A673 (cell line): ENCODE data around the gene MICALL2. TPM values are rescaled to one million over a fixed set of nuclear protein-coding genes. Genes with fewer than 3 reads are reported as not detected.

ENCODE experiments used
- BruUV-seq: library from RNA; stranded (reverse); fragments of 400-500 nt; replicated peaks from 2 replicates; lab custom pipeline; 2021; lab: Mats Ljungman, UMichigan
- CTCF ChIA-PET: fragments of 300-600 bp; sonication (Branson Sonifier 250); formaldehyde crosslinking; loops from one replicate; lab custom pipeline; 2022; ENCODE audit warnings: antibody characterized with exemption; lab: Charles Lee
- POLR2A ChIA-PET: fragments of 300-600 bp; sonication (Branson Sonifier 250); formaldehyde crosslinking; loops from one replicate; lab custom pipeline; 2022; ENCODE audit warnings: antibody characterized with exemption; ENCODE audit not compliant: low non-redundant PET; lab: Charles Lee
- DNase-seq: peaks from one replicate; pipeline ENCODE4 v3.0.0-alpha.2; 2015; ENCODE audit warnings: low spot score
- H3K27ac ChIP-seq: fragments of 200-600 bp; sonication (generic); 2 replicates; pipeline ENCODE4 v1.5.1; 2016; ENCODE audit warnings: mixed run types, low read depth, mild to moderate bottlenecking, mixed read lengths, antibody characterized with exemption, low read length; ENCODE audit not compliant: poor library complexity, severe bottlenecking
- H3K27me3 ChIP-seq: fragments of 200-600 bp; sonication (generic); replicated peaks from 2 replicates; pipeline ENCODE4 v1.6.1; 2017; ENCODE audit warnings: mixed run types, low read depth, mild to moderate bottlenecking, mixed read lengths, antibody characterized with exemption, low read length; ENCODE audit not compliant: insufficient read depth, poor library complexity
- H3K36me3 ChIP-seq: fragments of 200-600 bp; sonication (generic); 2 replicates; pipeline ENCODE4 v1.6.1; 2016; ENCODE audit warnings: mixed run types, mild to moderate bottlenecking, mixed read lengths, antibody characterized with exemption, low read length; ENCODE audit not compliant: insufficient read depth, poor library complexity, severe bottlenecking
- H3K4me1 ChIP-seq: fragments of 200-600 bp; sonication (generic); 2 replicates; pipeline ENCODE4 v1.6.1; 2017; ENCODE audit warnings: mixed run types, mild to moderate bottlenecking, mixed read lengths, antibody characterized with exemption, low read length; ENCODE audit not compliant: insufficient read depth, poor library complexity, severe bottlenecking
- H3K4me3 ChIP-seq: fragments of 200-600 bp; sonication (generic); 2 replicates; pipeline ENCODE4 v1.5.1; 2016; ENCODE audit warnings: low read depth, mixed run types, mild to moderate bottlenecking, mixed read lengths, low read length; ENCODE audit not compliant: poor library complexity, severe bottlenecking
- H3K9me3 ChIP-seq: fragments of 200-600 bp; sonication (generic); 2 replicates; pipeline ENCODE4 v1.6.1; 2016; ENCODE audit warnings: mixed run types, low read depth, mild to moderate bottlenecking, mixed read lengths, antibody characterized with exemption, low read length; ENCODE audit not compliant: poor library complexity, severe bottlenecking
- EZH2 ChIP-seq: fragments of 200-600 bp; sonication (generic); IDR thresholded peaks from 2 replicates; pipeline ENCODE4 v1.6.1; 2017; ENCODE audit warnings: borderline replicate concordance, low read depth, mild to moderate bottlenecking, mixed read lengths, antibody characterized with exemption, low read length; ENCODE audit not compliant: poor library complexity, severe bottlenecking
- intact Hi-C: fragments of 100-400 bp; cut with micrococcal nuclease; formaldehyde crosslinking; loops from one replicate; pipeline ENCODE4 v1.10.0; 2022; ENCODE audit not compliant: unreplicated experiment
- total RNA-seq: library from RNA; stranded (reverse); gene quantifications from 2 replicates; pipeline ENCODE4 v1.2.3, GENCODE V29; 2021
- TF ChIP-seq, protein P1 (sequence below): fragments of 300-800, 200-600 bp; sonication (generic); conservative IDR thresholded peaks from 2 replicates; pipeline ENCODE4 v1.5.1; 2017; ENCODE audit warnings: low read depth, mild to moderate bottlenecking, antibody characterized with exemption, low read length, moderate library complexity, mixed read lengths

Gene MICALL2
- total RNA-seq, 1 experiment from 2014 or later = 10.1 TPM

GRCh38 chr7:1425292-1426136 lies 33.8 kb downstream of the MICALL2 start:
- POLR2A ChIA-PET = interaction anchor here (0.6 kb wide), 1 partner anchor 228 kb away, joined by 3 read pairs; no protein-coding TSS in a partner anchor
- peak; percentile 51 for DNase-seq
- H3K4me1 ChIP-seq = peaks cover 23% of the 10 kb centered on the region
- intact Hi-C loops = no loop called here
- H3K36me3 ChIP-seq = no peaks in the 10 kb centered on the region
- CTCF ChIA-PET = no interaction called here
- no peak overlapping the region for H3K4me3 ChIP-seq
- no peak overlapping the region for H3K27ac ChIP-seq
- TF ChIP-seq, protein P1, sequence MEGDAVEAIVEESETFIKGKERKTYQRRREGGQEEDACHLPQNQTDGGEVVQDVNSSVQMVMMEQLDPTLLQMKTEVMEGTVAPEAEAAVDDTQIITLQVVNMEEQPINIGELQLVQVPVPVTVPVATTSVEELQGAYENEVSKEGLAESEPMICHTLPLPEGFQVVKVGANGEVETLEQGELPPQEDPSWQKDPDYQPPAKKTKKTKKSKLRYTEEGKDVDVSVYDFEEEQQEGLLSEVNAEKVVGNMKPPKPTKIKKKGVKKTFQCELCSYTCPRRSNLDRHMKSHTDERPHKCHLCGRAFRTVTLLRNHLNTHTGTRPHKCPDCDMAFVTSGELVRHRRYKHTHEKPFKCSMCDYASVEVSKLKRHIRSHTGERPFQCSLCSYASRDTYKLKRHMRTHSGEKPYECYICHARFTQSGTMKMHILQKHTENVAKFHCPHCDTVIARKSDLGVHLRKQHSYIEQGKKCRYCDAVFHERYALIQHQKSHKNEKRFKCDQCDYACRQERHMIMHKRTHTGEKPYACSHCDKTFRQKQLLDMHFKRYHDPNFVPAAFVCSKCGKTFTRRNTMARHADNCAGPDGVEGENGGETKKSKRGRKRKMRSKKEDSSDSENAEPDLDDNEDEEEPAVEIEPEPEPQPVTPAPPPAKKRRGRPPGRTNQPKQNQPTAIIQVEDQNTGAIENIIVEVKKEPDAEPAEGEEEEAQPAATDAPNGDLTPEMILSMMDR = no peak
- no peak for TF ChIP-seq EZH2
- no TSS peak for BruUV-seq
- no peaks in the 10 kb centered on the region for H3K27me3 ChIP-seq
- H3K9me3 ChIP-seq = no peaks in the 10 kb centered on the region

DNA sequence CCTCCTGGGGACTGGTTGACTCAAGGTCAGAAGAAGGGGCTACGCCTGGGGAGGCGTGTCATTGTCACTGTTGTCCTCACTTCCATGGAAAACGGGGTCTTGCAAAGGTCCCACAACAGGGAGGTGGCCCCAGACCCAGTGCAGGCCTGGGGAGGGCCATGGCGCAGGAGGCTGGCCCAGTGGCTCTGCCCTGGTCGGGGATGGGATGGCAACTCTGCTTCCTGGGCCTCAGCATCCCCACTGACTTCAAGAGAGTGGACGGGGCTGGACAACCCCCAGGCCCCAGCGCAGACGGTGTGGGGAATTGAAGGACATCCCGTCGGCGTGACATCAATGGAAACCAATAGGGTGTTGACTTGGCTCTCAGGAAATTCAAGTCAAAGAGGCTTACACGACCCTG lies 35.2 kb downstream of the MICALL2 start:
- intact Hi-C loops = no loop called here
- POLR2A ChIA-PET = interaction anchor here (0.6 kb wide), 1 partner anchor 199 kb away, joined by 3 read pairs; no protein-coding TSS in a partner anchor
- no peak for DNase-seq
- no TSS peak for BruUV-seq
- no peaks in the 10 kb centered on the region for H3K36me3 ChIP-seq
- H3K4me3 ChIP-seq = no peak overlapping the region
- peaks cover 15% of the 10 kb centered on the region for H3K4me1 ChIP-seq
- CTCF ChIA-PET = no interaction called here
- H3K27ac ChIP-seq = no peak overlapping the region
- H3K9me3 ChIP-seq = no peaks in the 10 kb centered on the region
- TF ChIP-seq EZH2 = no peak
- TF ChIP-seq, protein P1 = no peak
- H3K27me3 ChIP-seq = no peaks in the 10 kb centered on the region

DNA sequence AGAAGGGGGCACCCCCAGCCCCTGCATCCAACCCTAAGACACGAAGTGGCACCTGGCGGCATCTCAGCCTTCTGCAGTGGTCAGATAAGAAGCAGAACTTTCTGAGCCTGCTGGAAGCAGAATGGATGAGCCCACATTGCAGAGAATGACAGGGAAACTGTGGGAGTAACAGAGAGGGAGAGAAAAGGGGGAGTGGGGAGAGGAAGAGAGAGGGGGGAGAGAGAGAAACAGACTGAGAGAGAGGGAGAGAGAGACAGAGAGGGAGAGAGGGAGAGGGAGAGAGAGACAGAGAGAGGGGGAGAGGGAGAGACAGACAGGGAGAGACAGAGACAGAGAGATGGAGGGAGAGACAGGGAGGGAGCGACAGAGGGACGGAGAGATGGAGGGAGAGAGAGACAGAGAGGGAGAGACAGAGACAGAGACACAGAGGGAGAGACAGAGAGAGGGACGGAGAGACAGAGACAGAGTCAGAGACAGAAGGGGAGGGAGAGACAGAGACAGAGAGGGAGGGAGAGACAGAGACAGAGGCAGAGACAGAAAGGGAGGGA lies 35.9 kb downstream of the MICALL2 start:
- TF ChIP-seq EZH2 = no peak
- TF ChIP-seq, protein P1 = no peak
- DNase-seq = no peak
- Histone ChIP-seq H3K27me3 (no peaks in the 10 kb centered on the region), H3K36me3 (no peaks in the 10 kb centered on the region), H3K4me1 (peaks cover 12% of the 10 kb centered on the region), H3K9me3 (no peaks in the 10 kb centered on the region), H3K4me3 (no peak overlapping the region), H3K27ac (no peak overlapping the region)
- ChIA-PET CTCF (no interaction called here), POLR2A (no interaction called here)
- intact Hi-C loops = no loop called here
- no TSS peak for BruUV-seq
